GM19467 (cell line): ENCODE measurements around the gene TAL2.
A peak's percentile ranks its signal among the peaks of the same experiment; 100 is the strongest.

Source experiments
- ATAC-seq: cut with Tn5 transposase; IDR thresholded peaks from one replicate; pipeline ENCODE4 v1.9.1; 2021; ENCODE audit warnings: mild to moderate bottlenecking, moderate library complexity; ENCODE audit not compliant: unreplicated experiment

TAL2 gene

DNA sequence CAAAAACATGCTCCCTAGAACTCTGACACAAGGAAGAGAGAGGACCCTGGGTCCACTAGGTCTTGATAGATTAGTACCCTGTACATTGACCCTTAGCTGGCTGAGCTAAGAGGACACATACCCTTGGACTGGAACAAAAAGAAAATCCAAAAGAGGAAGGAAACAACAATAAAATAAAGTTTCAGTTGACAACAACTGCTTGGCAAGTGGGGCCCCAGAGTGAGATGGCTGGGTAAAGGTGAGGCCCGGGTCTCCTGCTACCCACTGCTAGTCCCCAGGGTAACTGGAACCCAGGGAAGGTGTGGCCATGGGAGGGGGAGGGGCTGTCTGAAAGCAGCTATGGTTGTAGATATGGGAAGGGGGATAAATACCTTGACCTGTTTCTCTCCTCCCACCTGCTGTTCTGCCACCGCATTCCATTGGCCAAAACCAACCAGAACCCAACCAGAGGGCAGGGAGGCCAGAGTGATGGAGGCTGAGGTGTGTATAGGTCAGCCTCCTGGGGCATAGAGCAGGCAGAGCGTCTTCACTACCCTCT, 11.7 kb downstream of the TAL2 start:
- ATAC-seq = no peak

DNA sequence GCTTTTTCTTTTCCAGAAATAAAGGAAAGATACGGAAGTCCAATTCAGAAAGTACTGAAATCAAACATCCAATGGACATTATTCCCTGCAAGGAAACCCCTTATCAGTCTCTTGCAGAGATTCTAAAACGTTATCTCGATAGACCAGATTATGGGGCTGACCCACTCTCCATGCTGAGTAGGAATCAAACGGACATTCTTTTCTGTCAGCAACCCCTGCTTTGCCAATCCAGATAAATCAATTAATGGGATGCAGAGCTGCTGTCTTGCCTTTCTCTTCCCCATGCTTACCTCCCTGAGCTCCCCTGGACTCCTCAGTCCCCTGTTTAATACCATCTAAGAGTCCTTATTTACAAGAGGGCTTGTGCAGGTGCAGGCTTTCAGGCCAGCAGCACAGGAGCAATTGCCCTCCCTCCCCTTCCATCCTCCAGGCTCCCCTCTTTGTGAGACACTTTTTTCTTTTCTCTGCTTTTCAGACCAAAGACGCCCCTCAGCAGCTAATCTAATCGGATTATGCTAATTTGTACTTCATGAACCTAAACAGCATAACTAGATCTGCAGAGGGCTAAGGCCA, 14.2 kb downstream of the TAL2 start:
- ATAC-seq = no peak

DNA sequence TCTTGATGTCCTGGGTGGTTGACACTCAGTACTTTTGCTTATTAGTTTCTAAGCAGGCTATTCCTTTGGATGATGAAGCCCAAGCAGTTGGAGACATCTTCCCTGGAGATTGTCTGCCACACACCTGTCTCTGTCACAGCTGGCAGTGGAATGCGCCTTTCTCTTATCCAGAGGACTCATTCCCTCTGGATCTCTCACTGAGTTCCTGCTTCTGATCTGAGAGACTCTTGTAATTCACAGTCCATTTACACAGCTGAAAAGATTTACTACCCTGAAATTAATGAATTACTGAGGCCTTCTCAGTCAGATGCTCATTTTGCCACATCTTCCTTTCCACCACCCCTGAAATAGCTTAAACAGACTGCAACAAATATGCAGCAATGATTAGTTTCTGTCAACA, 15.9 kb downstream of the TAL2 start:
- no peak for ATAC-seq

DNA sequence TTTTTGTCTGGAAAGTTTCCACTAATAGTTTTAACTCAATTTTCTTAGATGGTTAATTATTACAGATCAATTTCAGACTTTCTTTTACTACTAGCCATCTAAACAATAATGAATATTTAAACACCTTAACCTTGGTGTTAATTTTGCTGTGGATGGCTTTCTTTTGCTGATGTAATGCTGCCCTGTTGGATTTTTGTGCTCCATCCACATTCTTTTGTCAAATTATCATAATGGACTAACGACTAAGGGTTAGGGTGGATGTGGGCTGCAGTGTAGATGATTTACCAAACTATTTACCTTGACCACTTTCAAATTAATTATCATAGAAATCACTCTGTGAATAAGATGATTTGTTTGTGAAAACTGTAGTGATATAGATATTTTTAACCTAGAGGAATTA, 16.5 kb downstream of the TAL2 start:
- no peak for ATAC-seq

DNA sequence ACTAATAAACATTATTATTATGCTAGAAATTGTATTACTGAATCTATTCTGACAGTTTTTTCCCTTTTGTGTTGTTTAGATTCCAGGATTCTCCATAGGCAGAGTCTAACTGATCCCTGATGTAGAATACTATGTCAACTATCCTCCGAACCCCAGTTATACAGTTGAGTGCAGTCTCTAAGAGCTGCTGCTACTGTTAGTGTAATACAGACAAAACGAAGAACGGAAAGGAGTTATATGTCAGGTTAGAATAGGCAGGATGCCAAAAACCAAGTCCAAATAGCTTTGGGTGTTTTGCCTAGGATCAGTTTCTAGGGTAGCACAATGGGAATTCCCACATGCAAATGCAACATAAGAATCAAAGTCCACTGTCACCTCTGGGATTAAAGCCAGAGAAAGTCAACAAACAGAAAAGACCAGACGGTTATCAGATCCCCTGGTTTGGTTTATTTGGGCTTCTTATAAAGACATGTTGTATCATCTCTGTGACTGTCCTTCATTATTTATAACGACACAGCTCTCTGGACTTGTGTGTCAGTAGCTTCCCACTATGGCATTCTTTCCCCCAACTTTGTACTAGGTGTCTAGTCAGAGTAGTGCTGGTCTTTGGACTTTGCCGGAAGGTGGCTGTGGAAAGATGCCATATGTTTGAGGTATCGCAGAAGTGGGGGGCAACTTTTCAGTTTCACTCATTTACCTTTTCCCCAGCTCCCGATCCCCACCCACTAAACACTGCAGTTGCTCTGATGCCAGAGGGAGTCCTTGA, 17.2 kb downstream of the TAL2 start:
- no peak for ATAC-seq

DNA sequence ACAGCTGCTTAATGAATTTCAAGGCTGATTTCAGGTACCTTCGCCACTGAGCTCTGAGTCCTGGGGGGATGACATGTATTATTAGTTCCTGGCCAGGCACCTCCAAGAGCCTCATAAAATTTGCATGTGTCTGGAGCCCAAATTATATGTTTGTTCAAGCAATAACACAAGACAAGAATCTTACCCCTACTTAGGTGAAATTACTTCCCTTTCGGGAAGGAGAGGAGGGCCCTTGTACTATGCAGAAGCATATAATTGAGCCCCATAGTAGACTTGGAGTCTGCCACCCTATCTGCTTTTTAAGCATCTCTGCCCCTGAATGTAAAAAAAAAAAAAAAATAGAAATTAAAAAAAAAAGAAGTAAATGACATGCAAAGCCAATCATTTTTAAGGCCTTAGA, 19.1 kb downstream of the TAL2 start:
- no peak for ATAC-seq

- ATAC-seq = no peak
Observed at GRCh38 chr9:105681724-105682123, 19.5 kb downstream of the TAL2 start.

DNA sequence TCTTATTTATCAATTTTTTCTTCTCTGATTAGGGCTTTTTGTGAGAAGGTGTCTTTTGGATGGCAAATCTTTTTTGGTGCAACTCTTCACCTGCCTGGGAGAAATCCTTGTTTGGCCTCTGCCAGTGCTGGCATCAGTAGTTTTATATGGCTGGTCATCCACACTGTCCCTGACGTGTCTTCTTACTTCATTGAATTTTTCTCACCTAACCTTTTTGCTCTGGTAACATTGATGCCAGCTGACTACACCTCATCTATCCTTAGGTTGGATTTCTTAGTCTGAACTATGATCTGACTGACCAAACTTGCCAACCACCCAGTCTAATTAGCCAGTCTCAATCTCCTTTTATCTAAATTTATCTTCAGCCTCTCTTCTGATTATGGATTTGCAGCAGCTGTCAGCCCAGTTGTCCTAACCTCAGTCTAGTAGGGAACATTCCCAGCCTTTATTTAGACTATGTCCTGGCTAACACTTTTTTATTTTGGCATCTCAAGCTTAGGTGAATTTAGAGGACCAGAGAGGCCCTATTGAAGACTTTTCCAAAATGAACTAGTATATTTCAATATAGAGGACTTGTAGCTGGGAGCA, 21.5 kb downstream of the TAL2 start:
- ATAC-seq = no peak

DNA sequence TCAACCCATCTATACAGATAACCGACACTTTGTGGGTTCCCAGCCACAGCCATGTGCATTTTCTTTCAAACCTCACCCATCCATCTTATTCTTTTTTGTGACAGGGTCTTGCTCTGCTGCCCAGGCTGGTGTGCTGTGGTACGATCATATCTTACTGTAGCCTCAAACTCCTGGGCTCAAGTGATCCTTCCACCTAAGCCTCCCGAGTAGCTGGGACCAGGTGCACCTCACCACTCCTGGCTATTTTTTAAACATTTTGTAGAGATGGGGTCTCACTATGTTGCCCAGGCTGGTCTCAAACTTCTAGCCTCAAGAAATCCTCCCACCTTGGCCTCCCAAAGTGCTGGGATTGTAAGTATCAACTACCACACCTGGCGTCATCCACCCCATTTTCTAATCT, 24.7 kb downstream of the TAL2 start:
- no peak for ATAC-seq

DNA sequence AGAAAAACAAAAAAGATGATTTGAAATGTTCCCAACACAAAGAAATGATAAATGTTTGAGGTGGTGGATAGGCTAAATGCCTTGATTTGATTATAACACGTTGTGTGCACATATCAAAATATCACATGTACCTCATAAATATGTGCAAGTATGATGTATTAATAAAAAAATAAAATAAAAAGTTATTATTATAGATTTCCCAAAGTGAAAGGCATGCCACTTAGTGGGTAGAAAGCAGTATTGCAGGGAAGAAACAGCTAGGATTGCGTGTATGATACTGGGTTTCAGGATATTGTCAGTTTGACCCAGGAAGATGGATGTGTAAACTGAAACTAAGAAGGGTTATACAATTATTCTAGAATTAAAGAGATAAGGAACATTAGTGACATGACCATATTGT, 28.5 kb downstream of the TAL2 start:
- no peak for ATAC-seq

DNA sequence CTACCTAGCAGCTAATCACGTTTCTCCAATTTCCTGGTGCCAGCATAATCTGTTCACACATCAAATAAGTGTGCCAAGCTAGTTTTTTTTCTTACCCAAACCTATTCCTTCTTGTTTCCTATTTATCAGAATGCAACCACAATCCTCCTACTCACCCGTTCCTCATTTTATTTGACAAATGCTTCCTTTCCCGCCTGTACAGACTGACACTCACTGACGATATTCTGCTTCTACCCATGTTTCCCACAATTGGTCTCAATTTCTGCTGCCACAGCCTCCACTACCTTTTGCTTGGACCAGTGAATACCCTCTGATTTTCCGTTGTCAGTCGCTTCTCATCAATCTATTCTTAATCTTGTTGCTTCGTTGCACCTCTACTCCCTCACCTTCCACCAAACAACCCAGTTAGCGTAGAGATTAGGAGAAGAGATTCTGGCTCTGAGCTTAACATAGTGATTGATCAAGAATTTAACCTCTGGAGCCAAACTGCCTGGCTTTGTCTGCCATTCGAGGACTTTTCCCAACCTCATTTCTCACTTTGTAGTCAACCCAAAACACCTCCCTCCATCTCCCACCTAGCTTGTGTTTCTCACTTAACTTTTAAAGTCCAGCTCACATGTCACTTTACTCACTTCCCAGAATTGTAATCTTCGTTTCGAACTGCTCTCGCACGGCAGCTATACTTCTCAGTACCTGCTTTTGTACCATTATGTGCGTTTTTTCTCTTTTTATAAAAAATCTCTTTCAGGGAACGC, 31.4 kb downstream of the TAL2 start:
- ATAC-seq = peak; percentile 16

DNA sequence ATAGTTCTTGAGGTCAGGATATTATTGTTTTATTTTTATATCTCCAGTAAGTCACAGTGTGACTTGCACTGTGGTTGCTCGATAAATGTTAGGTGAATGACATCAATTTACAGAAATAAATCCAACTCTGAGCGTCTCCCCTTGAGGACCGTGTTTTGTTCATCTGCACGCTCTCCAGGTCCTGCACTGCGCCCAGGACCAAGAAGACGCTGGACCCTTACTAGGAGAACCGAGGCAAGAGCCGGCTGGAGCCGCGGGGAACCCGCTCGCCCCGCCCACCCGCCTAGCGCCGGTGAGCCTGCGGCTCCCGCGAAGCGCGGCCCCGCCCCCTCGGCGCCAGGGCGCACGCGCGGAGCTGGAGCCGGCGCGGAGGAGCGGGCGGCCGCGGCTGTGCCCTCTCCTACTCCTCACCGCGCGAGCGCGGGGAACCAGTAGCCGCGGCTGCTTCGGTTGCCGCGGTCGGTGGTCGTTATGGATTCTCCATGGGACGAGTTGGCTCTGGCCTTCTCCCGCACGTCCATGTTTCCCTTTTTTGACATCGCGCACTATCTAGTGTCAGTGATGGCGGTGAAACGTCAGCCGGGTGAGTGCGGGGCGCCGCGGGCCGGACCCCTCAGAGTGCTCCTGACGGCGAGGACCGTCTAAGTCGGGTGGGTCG, 32.1 kb downstream of the TAL2 start, which contains the start of gene TMEM38B:
TMEM38B (plus strand) TSS at position 352 of the 658 bp plus-strand sequence; CDS start at position 472, 120 bp downstream.
- peak; percentile 72 for ATAC-seq

- ATAC-seq = peak; percentile 55
Observed at GRCh38 chr9:105694848-105695581, 32.8 kb downstream of the TAL2 start.

DNA sequence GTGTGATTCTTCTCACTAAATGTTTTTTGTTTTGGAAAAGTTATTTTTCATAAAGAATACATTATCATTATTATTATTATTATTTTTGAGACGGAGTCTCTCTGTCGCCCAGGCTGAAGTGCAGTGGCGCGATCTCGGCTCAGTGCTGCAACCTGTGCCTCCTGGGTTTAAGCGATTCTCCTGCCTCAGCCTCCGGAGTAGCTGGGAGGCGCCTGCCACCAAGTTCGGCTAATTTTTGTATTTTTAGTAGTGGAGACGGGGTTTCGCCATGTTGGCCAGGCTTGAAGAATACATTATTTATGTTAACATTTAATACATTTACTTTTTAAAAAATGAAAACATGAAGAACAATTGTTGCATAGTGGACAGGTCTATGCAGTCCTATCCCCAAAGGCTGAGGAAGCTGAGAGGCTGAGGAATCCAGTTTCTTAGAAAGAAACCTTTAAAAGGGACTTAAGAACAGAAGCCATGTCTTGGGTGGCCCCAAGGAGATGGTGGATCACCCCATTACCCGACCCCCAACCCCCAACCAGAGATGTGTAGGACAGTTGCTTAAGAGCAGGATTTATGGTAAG, 34.0 kb downstream of the TAL2 start:
- ATAC-seq = no peak

GRCh38 chr9:105697871-105698270, 35.6 kb downstream of the TAL2 start:
- no peak for ATAC-seq

- no peak for ATAC-seq
Observed at GRCh38 chr9:105698348-105698870, 36.2 kb downstream of the TAL2 start.

- ATAC-seq = no peak
Observed at GRCh38 chr9:105700668-105701067, 38.4 kb downstream of the TAL2 start.

- ATAC-seq = no peak
Observed at GRCh38 chr9:105701145-105701544, 38.9 kb downstream of the TAL2 start.

DNA sequence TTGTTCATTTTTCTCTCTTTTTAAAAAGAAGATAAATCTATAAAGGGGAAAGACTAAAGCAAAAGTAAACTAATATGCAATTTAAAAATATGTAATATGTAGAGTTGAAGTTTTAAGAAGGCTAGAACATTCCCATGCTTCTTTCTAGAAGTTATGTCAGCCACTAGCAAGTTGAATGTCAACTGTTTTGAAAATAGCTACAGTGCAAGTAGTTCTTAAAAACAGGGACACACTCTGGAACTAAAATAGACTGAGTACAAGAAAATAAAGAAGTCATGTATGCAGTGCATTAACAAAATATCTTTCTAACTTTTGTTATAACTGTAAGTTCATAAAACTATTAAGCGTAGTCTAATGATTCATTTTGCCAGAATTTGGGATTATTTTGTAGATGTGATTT, 40.0 kb downstream of the TAL2 start:
- no peak for ATAC-seq
